Hepatocyte (in vitro differentiated cells): Measurements from ENCODE around the gene RANBP3L. TPM values are rescaled to one million over a fixed set of nuclear protein-coding genes. Genes with fewer than 3 reads are reported as not detected.

Source experiments
- DNase-seq: peaks from one replicate; pipeline ENCODE4 v3.0.0-alpha.2; 2016; ENCODE audit warnings: low spot score
- H2AFZ ChIP-seq: fragments of 200-600 bp; sonication (generic); 2 replicates; pipeline ENCODE4 v1.6.0; 2016; ENCODE audit warnings: antibody characterized with exemption, mild to moderate bottlenecking
- H3K27ac ChIP-seq: fragments of 200-600 bp; sonication (generic); 2 replicates; pipeline ENCODE4 v1.5.1; 2016; ENCODE audit warnings: mild to moderate bottlenecking
- H3K27me3 ChIP-seq: fragments of 200-600 bp; sonication (generic); 2 replicates; pipeline ENCODE4 v1.6.1; 2016
- H3K36me3 ChIP-seq: fragments of 200-600 bp; sonication (generic); replicated peaks from 2 replicates; pipeline ENCODE4 v1.5.1; 2016; ENCODE audit warnings: low read depth; ENCODE audit not compliant: insufficient read depth
- H3K4me1 ChIP-seq: fragments of 200-600 bp; sonication (generic); 2 replicates; pipeline ENCODE4 v1.5.1; 2016; ENCODE audit warnings: mild to moderate bottlenecking, moderate library complexity; ENCODE audit not compliant: insufficient read depth
- H3K4me2 ChIP-seq: fragments of 200-600 bp; sonication (generic); 2 replicates; pipeline ENCODE4 v1.6.0; 2016
- H3K4me3 ChIP-seq: fragments of 200-600 bp; sonication (generic); 2 replicates; pipeline ENCODE4 v1.5.1; 2016; ENCODE audit warnings: mild to moderate bottlenecking
- H3K79me2 ChIP-seq: fragments of 200-600 bp; sonication (generic); 2 replicates; pipeline ENCODE4 v1.6.0; 2017; ENCODE audit warnings: mild to moderate bottlenecking
- H3K9me2 ChIP-seq: fragments of 200-600 bp; sonication (generic); replicated peaks from 2 replicates; pipeline ENCODE4 v1.6.0; 2017; ENCODE audit warnings: mild to moderate bottlenecking; ENCODE audit not compliant: insufficient read depth
- H3K9me3 ChIP-seq: fragments of 200-600 bp; sonication (generic); 2 replicates; pipeline ENCODE4 v1.5.1; 2016; ENCODE audit warnings: low read depth, mild to moderate bottlenecking
- H4K20me1 ChIP-seq: fragments of 200-600 bp; sonication (generic); 2 replicates; pipeline ENCODE4 v1.6.0; 2016; ENCODE audit warnings: mild to moderate bottlenecking; ENCODE audit not compliant: insufficient read depth, poor library complexity, severe bottlenecking
- CTCF ChIP-seq: fragments of 200-600 bp; sonication (generic); IDR thresholded peaks from 2 replicates; pipeline ENCODE4 v1.5.1; 2016; ENCODE audit warnings: antibody characterized with exemption, mild to moderate bottlenecking; ENCODE audit not compliant: poor library complexity
- EZH2 ChIP-seq: fragments of 200-600 bp; sonication (generic); IDR thresholded peaks from 2 replicates; pipeline ENCODE4 v1.6.1; 2016; ENCODE audit warnings: antibody characterized with exemption, mild to moderate bottlenecking, borderline replicate concordance
- EZH2phosphoT487 ChIP-seq: fragments of 200-600 bp; sonication (generic); IDR thresholded peaks from one replicate; pipeline ENCODE4 v1.6.1; 2018; ENCODE audit warnings: antibody characterized with exemption, mild to moderate bottlenecking, low read depth, moderate library complexity; ENCODE audit not compliant: unreplicated experiment, severe bottlenecking
- WGBS: methylation state at CpG from one replicate; pipeline ENCODE4 v1.1.6; 2016; ENCODE audit warnings: low lambda C conversion rate; ENCODE audit errors: missing lambda C conversion rate; 5-methylcytosine and 5-hydroxymethylcytosine counted together
- polyA plus RNA-seq: library from polyadenylated mRNA; unstranded; fragments of >200 nt; fragmentation: Nextera tagmentation; extraction: Ambion mirVana; gene quantifications from 2 replicates; pipeline ENCODE4 v1.2.1, GENCODE V29; 2016
- total RNA-seq: library from RNA; depleted of rRNA; stranded (reverse); fragments of >200 nt; gene quantifications from 2 replicates; pipeline ENCODE4 v1.2.3, GENCODE V29; 2014

RANBP3L gene
- total and polyA plus RNA-seq, 2 experiments from 2014 or later: 0.28 to 6.5 TPM

GRCh38 chr5:36209664-36210063 is 92.0 kb downstream of the RANBP3L start:
- Histone ChIP-seq H3K36me3 (no peaks in the 10 kb centered on the region), H3K9me2 (no peaks in the 10 kb centered on the region), H3K79me2 (no peaks in the 10 kb centered on the region), H3K27ac (no peak overlapping the region), H4K20me1 (no peaks in the 10 kb centered on the region), H3K4me2 (no peak overlapping the region), H3K4me1 (no peaks in the 10 kb centered on the region), H2AFZ (no peak overlapping the region), H3K4me3 (no peak overlapping the region), H3K9me3 (no peaks in the 10 kb centered on the region), H3K27me3 (no peaks in the 10 kb centered on the region)
- WGBS: 84% methylated on average over 3 of the region's 3 CpGs
- no peak for DNase-seq
- no peak for TF ChIP-seq CTCF

- no peaks in the 10 kb centered on the region for H3K9me2 ChIP-seq
- 81% methylated on average over 2 of the region's 2 CpGs for WGBS
- H2AFZ ChIP-seq: no peak overlapping the region
- no peak overlapping the region for H3K4me3 ChIP-seq
- DNase-seq: no peak
- H3K79me2 ChIP-seq: no peaks in the 10 kb centered on the region
- H4K20me1 ChIP-seq: no peaks in the 10 kb centered on the region
- no peaks in the 10 kb centered on the region for H3K27me3 ChIP-seq
- no peaks in the 10 kb centered on the region for H3K4me1 ChIP-seq
- H3K9me3 ChIP-seq: no peaks in the 10 kb centered on the region
- no peak overlapping the region for H3K4me2 ChIP-seq
- H3K27ac ChIP-seq: no peak overlapping the region
- TF ChIP-seq EZH2phosphoT487 (no peak), CTCF (no peak), EZH2 (no peak)
- H3K36me3 ChIP-seq: no peaks in the 10 kb centered on the region
Observed at GRCh38 chr5:36208786-36209185, 92.9 kb downstream of the RANBP3L start.

GRCh38 chr5:36206913-36207312 is 94.8 kb downstream of the RANBP3L start:
- H3K4me3 ChIP-seq: no peak overlapping the region
- H3K27ac ChIP-seq: no peak overlapping the region
- no peaks in the 10 kb centered on the region for H4K20me1 ChIP-seq
- H3K9me2 ChIP-seq: no peaks in the 10 kb centered on the region
- no peak for DNase-seq
- H3K4me2 ChIP-seq: no peak overlapping the region
- H3K9me3 ChIP-seq: no peaks in the 10 kb centered on the region
- no peaks in the 10 kb centered on the region for H3K36me3 ChIP-seq
- H3K79me2 ChIP-seq: no peaks in the 10 kb centered on the region
- TF ChIP-seq EZH2 (no peak), CTCF (no peak), EZH2phosphoT487 (no peak)
- no peaks in the 10 kb centered on the region for H3K4me1 ChIP-seq
- no peak overlapping the region for H2AFZ ChIP-seq
- no peaks in the 10 kb centered on the region for H3K27me3 ChIP-seq

- no peak for TF ChIP-seq EZH2phosphoT487
- no peak for TF ChIP-seq CTCF
- TF ChIP-seq EZH2: no peak
- Histone ChIP-seq H3K4me3 (no peak overlapping the region), H3K4me2 (no peak overlapping the region), H3K79me2 (no peaks in the 10 kb centered on the region), H4K20me1 (no peaks in the 10 kb centered on the region), H3K36me3 (no peaks in the 10 kb centered on the region), H3K9me2 (no peaks in the 10 kb centered on the region), H3K27ac (no peak overlapping the region), H3K4me1 (no peaks in the 10 kb centered on the region), H3K9me3 (no peaks in the 10 kb centered on the region), H2AFZ (no peak overlapping the region), H3K27me3 (no peaks in the 10 kb centered on the region)
- 98% methylated on average over 2 of the region's 2 CpGs for WGBS
- DNase-seq: no peak
Observed at GRCh38 chr5:36205329-36205728, 96.4 kb downstream of the RANBP3L start.
